Fibroblast of skin of left biceps (primary cell): ENCODE results near the gene DFFA.
"Not testable (repeated sequence)": the region's sequence is repeated elsewhere in the genome, so short reads cannot be mapped to it uniquely, and the experiment has no call there.

Experiments
- DNase-seq, 2 experiments: peaks; one replicate each; pipeline ENCODE4 v3.0.0-alpha.2; 2013; ENCODE audit warnings: low read depth in 2 of 2

DFFA gene

DNA sequence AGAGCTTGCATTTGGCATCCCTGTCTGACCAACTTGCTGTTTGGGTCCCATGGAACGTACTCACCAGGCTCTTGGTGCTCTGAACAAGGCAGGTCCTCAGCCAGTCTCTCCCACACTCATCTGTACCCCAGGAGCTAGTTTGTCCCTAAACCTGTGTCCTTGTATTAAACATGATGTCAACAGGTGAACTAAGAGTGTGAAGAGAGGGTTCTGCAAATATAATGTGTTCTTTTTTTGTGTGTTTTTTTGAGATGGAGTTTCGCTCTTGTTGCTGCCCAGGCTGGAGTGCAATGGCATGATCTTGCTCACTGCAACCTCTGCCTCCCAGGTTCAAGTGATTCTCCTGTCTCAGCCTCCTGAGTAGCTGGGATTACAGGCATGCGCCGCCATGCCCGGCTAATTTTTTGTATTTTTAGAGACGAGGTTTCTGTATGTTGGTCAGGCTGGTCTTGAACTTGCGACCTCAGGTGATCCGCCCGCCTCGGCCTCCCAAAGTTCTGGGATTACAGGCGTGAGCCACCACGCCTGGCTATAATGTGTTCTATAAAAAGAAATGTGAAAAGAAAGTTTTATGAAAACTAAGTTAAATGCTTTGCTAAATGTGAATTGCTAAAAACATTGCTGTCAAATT, 33.8 kb upstream of the DFFA start:
- DNase-seq, result not testable (repeated sequence)

GRCh38 chr1:10504249-10504648, 31.9 kb upstream of the DFFA start:
- no peak for DNase-seq

GRCh38 chr1:10502206-10502605, 29.9 kb upstream of the DFFA start:
- no peak for DNase-seq

DNA sequence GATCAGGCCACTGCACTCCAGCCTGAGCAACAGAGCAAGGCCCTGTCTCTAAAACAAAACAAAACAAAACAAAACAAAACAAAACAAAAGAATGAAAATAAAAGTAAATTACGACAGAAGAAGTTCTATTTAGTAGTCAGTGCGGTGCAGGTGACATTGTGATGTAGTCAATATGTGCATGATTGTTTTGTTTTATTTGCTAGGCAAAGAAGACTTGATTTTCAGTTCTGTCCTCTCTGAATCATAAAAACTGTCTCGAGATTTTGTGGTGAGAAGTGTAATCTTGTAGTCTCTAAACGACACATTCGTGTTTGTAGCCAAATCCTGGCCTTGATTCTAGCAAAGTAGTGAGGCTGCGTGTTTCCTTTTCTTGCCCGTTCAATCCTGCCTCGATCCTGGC, 25.9 kb upstream of the DFFA start:
- DNase-seq, result no peak

DNA sequence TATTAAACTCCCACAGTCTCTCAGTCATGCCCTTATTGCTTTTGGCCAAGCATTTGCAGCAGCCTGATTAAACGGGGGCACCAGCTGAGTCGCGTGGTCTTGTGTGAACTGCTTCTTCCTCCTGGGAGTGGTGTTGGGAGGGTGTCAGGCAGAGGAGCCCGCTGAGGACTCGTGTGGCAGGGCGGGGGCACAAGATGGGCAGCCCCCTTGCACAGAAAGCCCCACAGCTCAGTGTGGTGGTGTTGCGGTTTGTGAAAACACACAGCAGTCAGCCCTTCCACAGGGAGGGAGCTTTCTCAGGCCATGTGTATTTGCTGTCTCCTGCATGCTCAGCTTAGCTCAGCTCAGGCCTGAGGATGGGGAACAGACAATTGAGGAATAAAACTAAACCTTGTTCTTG, 24.8 kb upstream of the DFFA start:
- DNase-seq, result no peak

DNA sequence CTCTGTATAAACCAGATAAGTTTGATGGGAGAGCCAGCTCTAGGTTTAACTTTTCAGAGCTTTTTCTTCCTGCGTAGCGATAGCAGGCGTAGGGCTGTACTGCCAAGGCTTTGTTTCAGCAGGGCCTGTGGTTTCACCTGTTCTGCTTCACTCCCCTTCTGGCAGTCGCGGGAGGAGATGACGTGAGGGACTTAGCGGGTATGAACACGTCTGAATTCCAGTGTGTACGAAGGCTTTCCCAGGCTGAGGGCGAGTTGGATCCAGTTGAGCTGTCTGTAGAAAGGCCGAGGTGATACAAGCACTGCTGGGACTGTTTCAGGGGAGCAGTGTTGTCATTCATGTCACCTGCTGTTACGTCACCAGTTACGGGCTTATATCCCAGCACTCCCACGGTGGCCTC, 23.6 kb upstream of the DFFA start:
- DNase-seq, result no peak

DNA sequence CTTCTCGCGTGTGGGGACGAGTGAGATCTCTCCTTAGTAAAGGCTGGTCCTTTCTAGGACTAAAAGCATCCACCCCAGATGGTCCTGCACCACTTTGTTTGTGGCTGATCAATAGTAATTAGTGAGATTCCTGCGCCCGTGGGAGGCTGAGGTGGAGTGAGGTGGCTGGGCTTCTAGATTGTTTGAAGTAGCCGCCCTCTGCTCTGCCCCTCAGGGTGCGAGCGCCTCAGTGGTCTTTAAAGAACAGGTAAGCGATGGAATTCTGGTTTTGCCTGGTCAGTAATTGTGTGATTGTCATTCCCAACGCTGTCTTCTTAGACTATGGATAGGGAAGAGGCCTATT, 23.1 kb upstream of the DFFA start:
- no peak for DNase-seq

DNA sequence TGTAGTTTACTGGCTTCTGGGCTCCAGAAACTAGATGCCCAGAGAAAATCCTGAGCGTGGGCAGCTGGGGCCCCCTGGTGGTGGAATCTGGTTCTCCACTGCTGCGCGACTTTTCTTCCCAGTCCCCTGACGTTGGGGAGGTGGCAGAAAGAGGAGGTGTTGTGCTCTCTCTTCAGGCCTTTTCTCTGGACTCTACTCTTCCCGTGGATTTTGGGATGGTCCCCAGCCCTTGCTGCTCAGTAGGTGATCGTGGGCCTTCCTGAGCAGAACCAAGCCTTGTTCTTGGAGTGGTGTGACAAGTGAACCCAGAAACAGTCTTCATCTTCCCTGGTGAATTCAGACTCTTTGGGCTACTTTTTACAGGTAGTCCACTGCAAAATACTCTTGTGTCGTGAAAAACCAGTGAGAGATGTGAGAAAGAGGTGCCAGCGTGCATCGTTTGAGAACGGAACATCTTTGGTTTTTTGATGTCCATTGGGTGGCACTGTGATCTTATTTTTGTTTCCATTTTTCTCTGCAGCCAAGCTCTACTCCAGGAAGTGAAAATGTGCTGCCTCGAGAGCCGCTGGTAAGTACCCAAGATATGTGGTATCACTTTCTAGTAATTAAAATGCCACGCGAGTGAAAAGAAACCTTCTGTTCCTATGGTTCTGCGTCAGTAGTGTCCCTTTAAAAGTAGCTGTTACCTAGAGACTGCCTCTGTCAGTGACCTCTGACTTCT, 22.6 kb upstream of the DFFA start:
- DNase-seq, result no peak

- no peak for DNase-seq
These were observed 22.1 kb upstream of the DFFA start for GRCh38 chr1:10494418-10494753.

GRCh38 chr1:10490286-10490970, 18.1 kb upstream of the DFFA start:
- no peak for DNase-seq

GRCh38 chr1:10489291-10490055, 17.1 kb upstream of the DFFA start:
- no peak for DNase-seq

- no peak for DNase-seq
These were observed 12.2 kb upstream of the DFFA start for GRCh38 chr1:10484521-10484920.

GRCh38 chr1:10480614-10481013, 8.3 kb upstream of the DFFA start:
- no peak for DNase-seq

DNA sequence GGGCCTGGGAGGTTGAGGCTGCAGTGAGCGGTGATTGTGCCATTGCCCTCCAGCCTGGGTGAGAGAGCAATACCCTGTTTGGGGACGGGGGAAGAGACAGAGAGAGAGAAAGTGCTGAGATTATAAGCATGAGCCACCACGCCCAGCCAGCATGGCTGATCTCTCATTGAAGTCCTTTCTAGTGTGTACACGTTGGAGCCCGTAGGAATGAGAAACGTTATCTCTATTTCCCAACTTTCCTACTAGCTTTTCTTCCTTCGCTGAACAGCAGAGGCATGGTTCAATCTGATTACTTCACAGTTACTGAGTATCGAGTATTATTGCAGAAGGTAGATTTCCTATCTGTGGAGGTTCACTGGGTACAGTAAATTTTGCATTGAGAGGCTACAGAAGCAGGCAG, 7.0 kb upstream of the DFFA start:
- no peak for DNase-seq

DNA sequence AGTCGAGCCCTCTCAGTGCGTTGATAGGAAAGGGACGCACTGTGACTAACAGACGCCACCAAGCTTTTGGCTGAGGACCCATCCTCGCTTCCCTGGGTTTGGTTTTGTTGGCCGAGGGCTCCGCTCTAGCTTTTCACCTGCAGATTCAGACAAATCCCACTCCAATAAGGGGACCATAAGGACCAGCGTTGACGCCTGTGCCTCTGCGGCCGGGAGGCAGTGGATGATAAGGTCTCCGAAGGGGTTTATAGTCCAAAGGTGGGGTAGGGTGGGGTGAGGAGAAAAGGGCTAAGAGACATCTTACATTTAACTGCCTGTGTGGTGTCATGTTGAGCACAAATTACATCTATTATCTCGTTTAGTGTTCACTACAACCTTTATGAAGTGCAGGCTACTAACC, 3.2 kb upstream of the DFFA start:
- no peak for DNase-seq

GRCh38 chr1:10474613-10475507, 2.5 kb upstream of the DFFA start, which contains the start of gene PEX14:
TSS of gene PEX14 (plus strand) at chr1:10474950. CDS start at chr1:10474967, 17 bp downstream.
- peak; percentile 48 to 54 for DNase-seq

DNA sequence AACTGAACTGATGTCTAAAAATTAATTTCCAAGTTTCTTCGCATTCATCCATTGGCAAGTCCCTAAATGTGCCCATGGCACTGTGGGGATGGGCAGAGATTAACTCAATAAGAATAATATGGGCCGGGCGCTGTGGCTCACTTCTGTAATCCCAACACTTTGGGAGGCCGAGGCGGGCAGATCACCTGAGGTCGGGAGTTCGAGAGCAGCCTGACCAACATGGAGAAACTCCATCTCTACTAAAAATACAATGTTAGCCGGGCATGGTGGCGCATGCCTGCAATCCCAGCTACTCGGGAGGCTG, 1.9 kb upstream of the DFFA start:
- not testable (repeated sequence) for DNase-seq

- DNase-seq, result no peak
These were observed 926 bp upstream of the DFFA start for GRCh38 chr1:10473145-10473765.

GRCh38 chr1:10471411-10472219, 714 bp downstream of the DFFA start:
- no peak for DNase-seq

DNA sequence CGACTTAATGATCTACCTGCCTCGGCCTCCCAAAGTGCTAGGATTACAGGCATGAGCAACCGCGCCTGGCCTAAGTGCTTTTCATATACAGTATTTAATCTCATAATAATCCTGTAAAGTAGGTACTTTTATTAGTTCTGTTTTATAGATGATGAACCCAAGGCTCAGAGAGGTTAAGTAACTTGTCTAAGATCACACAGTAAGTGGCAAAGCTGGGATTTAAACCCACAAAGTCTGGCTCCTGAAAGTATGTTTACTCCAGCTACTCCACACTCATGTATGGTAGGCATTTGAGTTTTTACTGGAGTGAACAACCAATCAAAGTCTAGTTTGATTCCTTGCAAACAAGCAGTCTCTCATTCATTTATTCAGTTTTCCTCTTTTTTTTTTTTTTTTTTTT, 2.3 kb downstream of the DFFA start:
- no peak for DNase-seq
